Ureter (tissue), 1 donor: Measurements from ENCODE around the gene IL17D. TPM values are rescaled to one million over a fixed set of nuclear protein-coding genes. Genes with fewer than 3 reads are reported as not detected.

Experiments
- DNase-seq: peaks from one replicate; pipeline ENCODE4 v3.0.0-alpha.2; 2020; ENCODE audit warnings: low spot score
- total RNA-seq: library from RNA; stranded (reverse); gene quantifications from one replicate; pipeline ENCODE4 v1.2.4, GENCODE V29; 2023
- donor health status: DM: yes; HTN: yes; CAD: no.

The IL17D gene
- total RNA-seq, 1 donor from 2014 or later: 3.9 TPM

- DNase-seq: no peak
Measured at GRCh38 chr13:20691616-20692015, 11.9 kb upstream of the IL17D start.

GRCh38 chr13:20696073-20696472, 7.4 kb upstream of the IL17D start:
- no peak for DNase-seq

GRCh38 chr13:20699715-20700114, 3.8 kb upstream of the IL17D start:
- DNase-seq: no peak

- DNase-seq: no peak
Measured at GRCh38 chr13:20700288-20700687, 3.2 kb upstream of the IL17D start.

- no peak for DNase-seq
Measured at GRCh38 chr13:20701461-20701860, 2.0 kb upstream of the IL17D start.

- DNase-seq: no peak
Measured at GRCh38 chr13:20702530-20702914, 977 bp upstream of the IL17D start.

- DNase-seq: peak; percentile 82
Measured at GRCh38 chr13:20703780-20704458, 420 bp downstream of the IL17D start.

GRCh38 chr13:20704459-20705069, 1.1 kb downstream of the IL17D start:
- no peak for DNase-seq

- DNase-seq: no peak
Measured at GRCh38 chr13:20706661-20707060, 3.2 kb downstream of the IL17D start.

GRCh38 chr13:20708216-20708615, 4.7 kb downstream of the IL17D start:
- DNase-seq: no peak

GRCh38 chr13:20709369-20709768, 5.9 kb downstream of the IL17D start:
- no peak for DNase-seq

GRCh38 chr13:20709782-20710181, 6.3 kb downstream of the IL17D start:
- no peak for DNase-seq

- no peak for DNase-seq
Measured at GRCh38 chr13:20711301-20712044, 8.0 kb downstream of the IL17D start.

- DNase-seq: no peak
Measured at GRCh38 chr13:20713014-20713376, 9.5 kb downstream of the IL17D start.

- no peak for DNase-seq
Measured at GRCh38 chr13:20713751-20714150, 10.3 kb downstream of the IL17D start.

GRCh38 chr13:20714161-20714560, 10.7 kb downstream of the IL17D start:
- DNase-seq: no peak

- DNase-seq: no peak
Measured at GRCh38 chr13:20714563-20715329, 11.2 kb downstream of the IL17D start.

- DNase-seq: no peak
Measured at GRCh38 chr13:20715330-20715712, 11.8 kb downstream of the IL17D start.

GRCh38 chr13:20716951-20717350, 13.5 kb downstream of the IL17D start:
- no peak for DNase-seq

GRCh38 chr13:20717581-20718542, 14.4 kb downstream of the IL17D start:
- no peak for DNase-seq

- DNase-seq: no peak
Measured at GRCh38 chr13:20718958-20719566, 15.6 kb downstream of the IL17D start.
